SK-N-SH (cell line): ENCODE data around the gene RBM4B.

Experiments
- CHD2 ChIP-seq: fragments of 150-350 bp; IDR thresholded peaks from 2 replicates; pipeline ENCODE4 v1.6.1; 2018; ENCODE audit warnings: low read length; ENCODE audit not compliant: partially characterized antibody
- EP300 ChIP-seq, 2 experiments: IDR thresholded peaks; 2 replicates each; pipeline versions ENCODE4 v1.4.0 to v1.6.1; 2012; ENCODE audit warnings: borderline replicate concordance in 1 of 2, low read depth in 1 of 2, low read length in 1 of 2
- EZH2phosphoT487 ChIP-seq: fragments of 200-600 bp; sonication (generic); IDR thresholded peaks from 2 replicates; pipeline ENCODE4 v1.6.1; 2017; ENCODE audit warnings: low read depth, mixed run types, mild to moderate bottlenecking, antibody characterized with exemption, moderate library complexity, borderline replicate concordance
- JUND ChIP-seq: IDR thresholded peaks from 2 replicates; pipeline ENCODE4 v1.4.0; 2012
- MXI1 ChIP-seq: IDR thresholded peaks from 2 replicates; pipeline ENCODE4 v1.6.1; 2012; ENCODE audit warnings: mild to moderate bottlenecking, low read depth, low read length, improper control_type of control experiment
- NRF1 ChIP-seq: IDR thresholded peaks from 2 replicates; pipeline ENCODE4 v1.6.1; 2012; ENCODE audit warnings: low read depth, mild to moderate bottlenecking, low read length
- POLR2AphosphoS5 ChIP-seq: IDR thresholded peaks from 2 replicates; pipeline ENCODE4 v1.6.1; 2012; ENCODE audit warnings: low read depth, low read length
- RCOR1 ChIP-seq: fragments of 150-350 bp; IDR thresholded peaks from 2 replicates; pipeline ENCODE4 v1.6.1; 2017; ENCODE audit warnings: antibody characterized with exemption, low read length
- SIN3A ChIP-seq: IDR thresholded peaks from 2 replicates; pipeline ENCODE4 v1.6.1; 2012; ENCODE audit warnings: low read depth, mild to moderate bottlenecking, low read length, moderate library complexity, borderline replicate concordance
- SMC3 ChIP-seq: IDR thresholded peaks from 2 replicates; pipeline ENCODE4 v1.6.1; 2012; ENCODE audit warnings: low read depth, low read length, improper control_type of control experiment
- TAF1 ChIP-seq: IDR thresholded peaks from 2 replicates; pipeline ENCODE4 v1.6.1; 2012; ENCODE audit warnings: low read depth, mild to moderate bottlenecking, low read length, moderate library complexity, borderline replicate concordance
- TF ChIP-seq, protein P1 (sequence below): fragments of 200-600 bp; sonication (generic); IDR thresholded peaks from 2 replicates; pipeline ENCODE4 v1.6.1; 2017; ENCODE audit warnings: antibody characterized with exemption, mild to moderate bottlenecking, moderate library complexity
- TF ChIP-seq, protein P2 (sequence below): IDR thresholded peaks from 2 replicates; pipeline ENCODE4 v1.6.1; 2012; ENCODE audit warnings: mild to moderate bottlenecking, low read depth, low read length, moderate library complexity

DNA sequence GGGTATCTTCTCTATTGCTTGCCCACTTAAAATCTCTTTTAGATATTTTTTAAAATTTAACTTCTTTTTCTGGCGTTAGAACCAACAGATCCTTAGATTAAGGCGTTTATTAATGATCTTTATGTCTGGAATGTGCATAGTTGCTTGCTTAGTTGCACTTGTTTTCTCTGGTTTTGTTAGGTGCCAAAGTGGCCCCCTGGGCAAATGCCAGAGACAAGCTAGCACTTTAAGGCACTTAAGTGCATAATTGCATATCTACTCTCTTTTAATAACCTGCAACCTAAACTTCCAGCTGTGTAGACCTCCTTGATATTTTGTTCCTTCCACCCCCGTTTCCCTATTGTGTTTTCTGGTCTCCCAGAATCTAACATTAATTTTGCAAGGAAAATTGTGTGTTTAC is 35.9 kb downstream of the RBM4B start:
- TF ChIP-seq, protein P1, sequence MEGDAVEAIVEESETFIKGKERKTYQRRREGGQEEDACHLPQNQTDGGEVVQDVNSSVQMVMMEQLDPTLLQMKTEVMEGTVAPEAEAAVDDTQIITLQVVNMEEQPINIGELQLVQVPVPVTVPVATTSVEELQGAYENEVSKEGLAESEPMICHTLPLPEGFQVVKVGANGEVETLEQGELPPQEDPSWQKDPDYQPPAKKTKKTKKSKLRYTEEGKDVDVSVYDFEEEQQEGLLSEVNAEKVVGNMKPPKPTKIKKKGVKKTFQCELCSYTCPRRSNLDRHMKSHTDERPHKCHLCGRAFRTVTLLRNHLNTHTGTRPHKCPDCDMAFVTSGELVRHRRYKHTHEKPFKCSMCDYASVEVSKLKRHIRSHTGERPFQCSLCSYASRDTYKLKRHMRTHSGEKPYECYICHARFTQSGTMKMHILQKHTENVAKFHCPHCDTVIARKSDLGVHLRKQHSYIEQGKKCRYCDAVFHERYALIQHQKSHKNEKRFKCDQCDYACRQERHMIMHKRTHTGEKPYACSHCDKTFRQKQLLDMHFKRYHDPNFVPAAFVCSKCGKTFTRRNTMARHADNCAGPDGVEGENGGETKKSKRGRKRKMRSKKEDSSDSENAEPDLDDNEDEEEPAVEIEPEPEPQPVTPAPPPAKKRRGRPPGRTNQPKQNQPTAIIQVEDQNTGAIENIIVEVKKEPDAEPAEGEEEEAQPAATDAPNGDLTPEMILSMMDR, result no peak
- TF ChIP-seq SMC3, result no peak
- TF ChIP-seq, protein P2, sequence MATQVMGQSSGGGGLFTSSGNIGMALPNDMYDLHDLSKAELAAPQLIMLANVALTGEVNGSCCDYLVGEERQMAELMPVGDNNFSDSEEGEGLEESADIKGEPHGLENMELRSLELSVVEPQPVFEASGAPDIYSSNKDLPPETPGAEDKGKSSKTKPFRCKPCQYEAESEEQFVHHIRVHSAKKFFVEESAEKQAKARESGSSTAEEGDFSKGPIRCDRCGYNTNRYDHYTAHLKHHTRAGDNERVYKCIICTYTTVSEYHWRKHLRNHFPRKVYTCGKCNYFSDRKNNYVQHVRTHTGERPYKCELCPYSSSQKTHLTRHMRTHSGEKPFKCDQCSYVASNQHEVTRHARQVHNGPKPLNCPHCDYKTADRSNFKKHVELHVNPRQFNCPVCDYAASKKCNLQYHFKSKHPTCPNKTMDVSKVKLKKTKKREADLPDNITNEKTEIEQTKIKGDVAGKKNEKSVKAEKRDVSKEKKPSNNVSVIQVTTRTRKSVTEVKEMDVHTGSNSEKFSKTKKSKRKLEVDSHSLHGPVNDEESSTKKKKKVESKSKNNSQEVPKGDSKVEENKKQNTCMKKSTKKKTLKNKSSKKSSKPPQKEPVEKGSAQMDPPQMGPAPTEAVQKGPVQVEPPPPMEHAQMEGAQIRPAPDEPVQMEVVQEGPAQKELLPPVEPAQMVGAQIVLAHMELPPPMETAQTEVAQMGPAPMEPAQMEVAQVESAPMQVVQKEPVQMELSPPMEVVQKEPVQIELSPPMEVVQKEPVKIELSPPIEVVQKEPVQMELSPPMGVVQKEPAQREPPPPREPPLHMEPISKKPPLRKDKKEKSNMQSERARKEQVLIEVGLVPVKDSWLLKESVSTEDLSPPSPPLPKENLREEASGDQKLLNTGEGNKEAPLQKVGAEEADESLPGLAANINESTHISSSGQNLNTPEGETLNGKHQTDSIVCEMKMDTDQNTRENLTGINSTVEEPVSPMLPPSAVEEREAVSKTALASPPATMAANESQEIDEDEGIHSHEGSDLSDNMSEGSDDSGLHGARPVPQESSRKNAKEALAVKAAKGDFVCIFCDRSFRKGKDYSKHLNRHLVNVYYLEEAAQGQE, result no peak
- TF ChIP-seq SIN3A, result no peak
- TF ChIP-seq CHD2, result no peak
- no peak for TF ChIP-seq EP300 (IDR thresholded peaks at IDR 0.05; ENCODE audit: borderline replicate concordance in 1 of 2, low read depth in 1 of 2, low read length in 1 of 2)
- no peak for TF ChIP-seq POLR2AphosphoS5
- no peak for TF ChIP-seq JUND
- TF ChIP-seq EZH2phosphoT487, result no peak
- no peak for TF ChIP-seq MXI1
- TF ChIP-seq RCOR1, result no peak
- no peak for TF ChIP-seq TAF1
- TF ChIP-seq NRF1, result no peak
